ENCODE data around the gene TRIOBP.

DNA sequence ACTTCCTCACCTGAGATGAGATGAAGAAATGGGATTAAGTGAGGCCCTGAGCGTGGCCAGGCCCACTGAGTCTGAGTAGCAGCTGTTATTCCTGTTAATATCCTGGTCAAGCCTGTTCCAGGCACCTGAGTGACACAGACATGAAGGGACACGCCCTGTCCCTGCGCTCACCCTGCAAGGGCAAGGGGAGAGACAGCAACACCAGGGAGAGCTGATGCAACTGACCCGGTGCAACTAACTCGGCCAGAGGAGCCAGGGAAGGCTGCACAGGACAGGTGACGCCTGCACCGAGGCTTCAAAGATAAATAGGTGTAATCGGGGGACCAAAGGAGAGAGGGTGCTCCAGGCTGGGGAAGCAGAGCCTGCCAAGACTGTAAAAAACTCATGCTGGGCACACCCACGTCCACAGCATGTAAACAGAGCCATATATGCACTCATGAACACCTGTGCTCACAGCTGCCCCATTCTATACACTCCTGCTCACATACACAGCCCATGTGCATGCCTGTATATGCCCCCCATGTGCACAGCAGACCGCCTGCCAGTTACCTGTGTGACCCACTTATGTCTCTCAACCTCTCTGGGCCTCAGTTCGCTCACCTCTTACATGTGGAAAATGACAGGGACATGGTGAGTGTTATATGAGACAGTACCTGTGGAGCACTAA lies 88.1 kb downstream of the TRIOBP start:
- TF ChIP-seq POLR2A (IDR thresholded peaks at IDR 0.05; ENCODE audit: low read depth, low read length) (no peak), TAF1 (IDR thresholded peaks at IDR 0.05; ENCODE audit: low read depth, low read length) (no peak), POLR2AphosphoS5 (IDR thresholded peaks at IDR 0.05; ENCODE audit: low read depth, low read length) (no peak), SPI1 (IDR thresholded peaks at IDR 0.05; ENCODE audit: low read depth, low read length) (no peak), PAX5 (IDR thresholded peaks at IDR 0.05; ENCODE audit: insufficient read depth, low read length, severe bottlenecking) (no peak), POU2F2 (IDR thresholded peaks at IDR 0.05; ENCODE audit: low read depth, low read length) (no peak)
